H1 (cell line): ENCODE data around the gene KIAA1755. TPM values are rescaled to one million over a fixed set of nuclear protein-coding genes. Genes with fewer than 3 reads are reported as not detected.

Experiments
- ATF2 ChIP-seq: IDR thresholded peaks from 2 replicates; pipeline ENCODE4 v1.6.1; 2012; ENCODE audit warnings: low read length, inconsistent platforms
- BACH1 ChIP-seq: IDR thresholded peaks from 2 replicates; pipeline ENCODE4 v1.6.1; 2012; ENCODE audit warnings: low read length, improper control_type of control experiment
- BCL11A ChIP-seq, 2 experiments: IDR thresholded peaks; one replicate each; pipeline ENCODE4 v1.6.1; 2011; ENCODE audit warnings: low read depth in 2 of 2, low read length in 2 of 2, mild to moderate bottlenecking in 2 of 2
- CTCF ChIP-seq, 3 experiments: IDR thresholded peaks; 1 replicate in 2 of 3; 2 replicates in 1 of 3; pipeline versions ENCODE4 v1.5.1 to v1.6.1; 2011; ENCODE audit warnings: low read length in 3 of 3, mild to moderate bottlenecking in 3 of 3, inconsistent platforms in 2 of 3, low read depth in 1 of 3, moderate library complexity in 1 of 3; ENCODE audit not compliant: insufficient read depth in 1 of 3; ENCODE audit errors: control extremely low read depth in 1 of 3
- E2F6 ChIP-seq: IDR thresholded peaks from 2 replicates; pipeline ENCODE4 v1.6.1; 2012; ENCODE audit warnings: inconsistent platforms
- EP300 ChIP-seq, 2 experiments: IDR thresholded peaks; 1 replicate in 1 of 2; 2 replicates in 1 of 2; pipeline ENCODE4 v1.6.1; 2011 to 2012; ENCODE audit warnings: low read depth in 2 of 2, low read length in 2 of 2, mild to moderate bottlenecking in 2 of 2, borderline replicate concordance in 1 of 2, inconsistent platforms in 1 of 2, moderate library complexity in 1 of 2
- EZH2 ChIP-seq: fragments of 200-600 bp; sonication (generic); IDR thresholded peaks from 2 replicates; pipeline ENCODE4 v1.7.1; 2012; ENCODE audit warnings: low read depth, mild to moderate bottlenecking, moderate library complexity, low read length, inconsistent platforms; ENCODE audit not compliant: severe bottlenecking
- JUN ChIP-seq: IDR thresholded peaks from 2 replicates; pipeline ENCODE4 v1.6.1; 2011; ENCODE audit warnings: low read depth, mild to moderate bottlenecking, improper control_type of control experiment, low read length
- RBBP5 ChIP-seq: IDR thresholded peaks from 2 replicates; pipeline ENCODE4 v1.7.1; 2012; ENCODE audit warnings: low read depth, mild to moderate bottlenecking, inconsistent platforms, low read length, moderate library complexity, borderline replicate concordance
- RFX5 ChIP-seq: IDR thresholded peaks from 2 replicates; pipeline ENCODE4 v1.6.1; 2011; ENCODE audit warnings: low read depth, low read length, improper control_type of control experiment, borderline replicate concordance
- RXRA ChIP-seq: IDR thresholded peaks from 2 replicates; pipeline ENCODE4 v1.6.1; 2011; ENCODE audit warnings: low read depth, mild to moderate bottlenecking, low read length, moderate library complexity; ENCODE audit not compliant: insufficient read depth
- SIRT6 ChIP-seq: IDR thresholded peaks from one replicate; pipeline ENCODE4 v1.7.1; 2012; ENCODE audit warnings: low read length, inconsistent platforms
- SP4 ChIP-seq: IDR thresholded peaks from 2 replicates; pipeline ENCODE4 v1.6.1; 2012; ENCODE audit warnings: low read length, inconsistent platforms
- polyA plus RNA-seq, 7 experiments: library from polyadenylated mRNA; depleted of rRNA in 3 of 7; stranded (reverse) in 5 of 7; unstranded in 2 of 7; fragments of >200 nt in 5 of 7; fragments of 200-250 nt in 2 of 7; gene quantifications; 1 replicate in 5 of 7; 2 replicates in 1 of 7; 4 replicates in 1 of 7; pipeline versions ENCODE4 v1.2.1 to v1.2.3, GENCODE V29; 2011 to 2013; ENCODE audit warnings: missing spikeins in 2 of 7, mixed read lengths in 2 of 7
- total RNA-seq: library from RNA; stranded (reverse); fragmentation: NEBNext Ultra II Directional; extraction: Animal tissue kit (Norgen Biotek cat#: 25700); gene quantifications from 2 replicates; pipeline ENCODE4 v1.2.1, GENCODE V29; 2021

Gene KIAA1755
- total and polyA plus RNA-seq, 2 of the 8 experiments (the other 6 are each of a cell fraction or from before 2014, with no cell fraction given), result 0.23 TPM; not detected in 1

GRCh38 chr20:38221119-38221589, 39.4 kb downstream of the KIAA1755 start (continued):
- TF ChIP-seq JUN (no peak), BACH1 (no peak), BCL11A (IDR thresholded peaks at IDR 0.05; ENCODE audit: low read depth in 2 of 2, low read length in 2 of 2) (no peak), EZH2 (no peak), EP300 (IDR thresholded peaks at IDR 0.05; ENCODE audit: borderline replicate concordance in 1 of 2, low read depth in 2 of 2, low read length in 2 of 2) (peak in 1 of 2 experiments; percentile 35; a peak in 1 of 3 replicates), SIRT6 (no peak), SP4 (no peak), CTCF (IDR thresholded peaks at IDR 0.05; ENCODE audit: control extremely low read depth in 1 of 3, insufficient read depth in 1 of 3, low read depth in 1 of 3, low read length in 3 of 3) (peak; percentile 93 to 98 (median 98)), RBBP5 (no peak), ATF2 (no peak), E2F6 (no peak), RXRA (no peak), RFX5 (no peak)
